CD4-positive, alpha-beta T cell (primary cell): ENCODE data around the gene PML. TPM values are rescaled to one million over a fixed set of nuclear protein-coding genes. Genes with fewer than 3 reads are reported as not detected.

ENCODE experiments used
- ATAC-seq: fragments of 200-7000 bp; cut with Tn5 transposase; one replicate; pipeline ENCODE4 v1.10.0; 2022; ENCODE audit warnings: mild to moderate bottlenecking; ENCODE audit not compliant: poor library complexity
- CTCF ChIA-PET: fragments of 350-600 bp; sonication (Branson Sonifier 250); formaldehyde crosslinking; loops from one replicate; lab custom pipeline; 2021; ENCODE audit warnings: antibody characterized with exemption, inconsistent platforms; lab: Charles Lee
- POLR2A ChIA-PET: fragments of 350-600 bp; sonication (Branson Sonifier 250); formaldehyde crosslinking; loops from one replicate; lab custom pipeline; 2021; ENCODE audit warnings: antibody characterized with exemption, inconsistent platforms; lab: Charles Lee
- DNase-seq, 14 experiments: peaks; one replicate each; pipeline ENCODE4 v3.0.0-alpha.2; 2013 to 2020; ENCODE audit warnings: mixed read lengths in 2 of 14
- H3K27ac ChIP-seq, 2 donors: one replicate each; pipeline versions ENCODE4 v1.5.1 to v1.7.0; 2013; ENCODE audit warnings: low read length in 2 of 2, low read depth in 1 of 2, mild to moderate bottlenecking in 1 of 2
- H3K27me3 ChIP-seq, 2 experiments: 1 replicate in 1 of 2; 2 replicates in 1 of 2; pipeline versions ENCODE4 v1.6.1 to v1.7.0; 2013; ENCODE audit warnings: low read length in 2 of 2, control low read depth in 1 of 2, mild to moderate bottlenecking in 1 of 2, moderate library complexity in 1 of 2; ENCODE audit not compliant: insufficient read depth in 2 of 2, control insufficient read depth in 1 of 2
- H3K36me3 ChIP-seq: one replicate; pipeline ENCODE4 v1.6.1; 2013; ENCODE audit warnings: low read length, control low read depth; ENCODE audit not compliant: insufficient read depth
- H3K4me1 ChIP-seq: one replicate; pipeline ENCODE4 v1.6.1; 2013; ENCODE audit warnings: low read length, control low read depth; ENCODE audit not compliant: insufficient read depth
- H3K4me3 ChIP-seq: one replicate; pipeline ENCODE4 v1.5.1; 2013; ENCODE audit warnings: mild to moderate bottlenecking, low read length, moderate library complexity
- H3K9me3 ChIP-seq, 2 experiments: 1 replicate in 1 of 2; 2 replicates in 1 of 2; pipeline versions ENCODE4 v1.6.1 to v1.7.0; 2013; ENCODE audit warnings: low read length in 2 of 2, mild to moderate bottlenecking in 2 of 2, control low read depth in 1 of 2, moderate library complexity in 1 of 2; ENCODE audit not compliant: control insufficient read depth in 1 of 2, insufficient read depth in 1 of 2
- H3K27ac Mint-ChIP-seq: one replicate; pipeline ENCODE4 v1.8.0; 2020; ENCODE audit warnings: mixed read lengths
- H3K27me3 Mint-ChIP-seq: one replicate; pipeline ENCODE4 v1.8.0; 2021; ENCODE audit warnings: mixed read lengths
- H3K36me3 Mint-ChIP-seq: one replicate; pipeline ENCODE4 v1.8.0; 2021; ENCODE audit warnings: low read depth, mixed read lengths
- H3K4me1 Mint-ChIP-seq: one replicate; pipeline ENCODE4 v1.8.0; 2021; ENCODE audit warnings: low read depth, mixed read lengths
- H3K4me3 Mint-ChIP-seq: one replicate; pipeline ENCODE4 v1.8.0; 2020; ENCODE audit warnings: mild to moderate bottlenecking, mixed read lengths
- H3K9me3 Mint-ChIP-seq: one replicate; pipeline ENCODE4 v1.8.0; 2020; ENCODE audit warnings: mixed read lengths
- intact Hi-C, 2 experiments: fragments of 100-400 bp; cut with DNase I in 1 of 2; cut with micrococcal nuclease in 1 of 2; formaldehyde crosslinking; loops; one replicate each; pipeline versions ENCODE4 v1.15.1 to v1.9.0; 2023 to 2025; cut with DNase I, micrococcal nuclease
- total RNA-seq, 174 experiments: library from RNA in 2 of 174; stranded (reverse) in 2 of 174; gene quantifications; one replicate each; pipeline ENCODE4 v1.2.3 and lab custom pipeline; 2021 to 2026
- TF ChIP-seq, protein P1 (sequence below): fragments of 200-600 bp; IDR thresholded peaks from one replicate; pipeline ENCODE4 v1.8.0; 2022; ENCODE audit warnings: antibody characterized with exemption, mild to moderate bottlenecking

Gene PML
- total RNA-seq, 2 experiments from 2014 or later: 39.2 to 42.9 TPM

DNA sequence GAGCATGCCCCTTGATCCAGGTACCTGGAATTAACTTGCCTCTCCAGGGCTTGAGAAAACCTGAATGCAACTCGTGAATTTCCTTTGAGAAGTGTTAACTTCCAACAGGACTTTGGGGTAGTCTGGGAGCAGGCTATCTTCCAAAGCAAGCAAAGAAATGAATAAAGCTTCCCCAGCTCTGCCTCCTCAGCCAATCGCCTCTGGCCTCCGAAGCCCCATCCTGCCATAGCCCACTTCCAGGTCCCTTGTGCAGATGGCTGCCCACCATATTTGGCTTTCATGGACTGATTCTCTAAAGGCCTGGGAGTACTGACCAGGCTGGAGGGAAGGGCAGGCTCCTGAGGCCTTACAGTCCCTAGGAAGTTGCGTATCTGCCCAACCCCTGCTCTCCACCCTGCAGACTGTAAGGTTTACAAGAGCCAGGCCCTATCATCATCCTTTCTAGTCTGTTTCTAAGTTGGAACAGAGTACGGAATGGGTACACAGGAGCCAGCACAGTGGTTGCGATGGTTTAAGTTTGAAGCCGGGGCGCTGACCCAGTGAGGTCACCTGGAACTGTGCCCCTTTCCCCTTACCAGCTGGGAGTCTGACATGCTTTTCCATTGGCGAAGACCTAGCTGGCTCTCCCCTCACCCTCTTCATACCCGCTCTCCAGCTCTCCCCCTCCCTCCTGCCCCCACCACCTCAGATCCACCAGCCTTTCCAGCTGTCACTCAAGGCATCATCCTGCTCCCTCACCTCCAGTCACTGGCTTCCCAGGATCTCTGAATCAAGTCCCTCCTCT is 1.1 kb upstream of the PML start:
- Mint-ChIP-seq H3K36me3 (peaks cover 24% of the 10 kb centered on the region), H3K4me3 (peak overlapping the region; percentile 96), H3K9me3 (no peaks in the 10 kb centered on the region), H3K27me3 (no peaks in the 10 kb centered on the region), H3K27ac (peak overlapping the region; percentile 85), H3K4me1 (peaks cover 63% of the 10 kb centered on the region)
- Histone ChIP-seq H3K27me3 (no peaks in the 10 kb centered on the region), H3K27ac (peak overlapping the region in 1 of 2 donors; percentile 64), H3K9me3 (no peaks in the 10 kb centered on the region), H3K36me3 (peaks cover 8% of the 10 kb centered on the region), H3K4me1 (peaks cover 60% of the 10 kb centered on the region), H3K4me3 (peak overlapping the region; percentile 92)
- DNase-seq (no peak), ATAC-seq (no peak)
- ChIA-PET CTCF (interaction anchor here (0.9 to 1.9 kb wide), 4 partner anchors 20 to 66 kb away, joined by 3 to 5 read pairs (median 4); no protein-coding TSS in a partner anchor), POLR2A (interaction anchor here (1.1 to 2.2 kb wide), 8 partner anchors 10 to 622 kb away, joined by 3 to 27 read pairs (median 7); partner anchors contain the start of genes CLK3 and LOXL1)
- TF ChIP-seq, protein P1, sequence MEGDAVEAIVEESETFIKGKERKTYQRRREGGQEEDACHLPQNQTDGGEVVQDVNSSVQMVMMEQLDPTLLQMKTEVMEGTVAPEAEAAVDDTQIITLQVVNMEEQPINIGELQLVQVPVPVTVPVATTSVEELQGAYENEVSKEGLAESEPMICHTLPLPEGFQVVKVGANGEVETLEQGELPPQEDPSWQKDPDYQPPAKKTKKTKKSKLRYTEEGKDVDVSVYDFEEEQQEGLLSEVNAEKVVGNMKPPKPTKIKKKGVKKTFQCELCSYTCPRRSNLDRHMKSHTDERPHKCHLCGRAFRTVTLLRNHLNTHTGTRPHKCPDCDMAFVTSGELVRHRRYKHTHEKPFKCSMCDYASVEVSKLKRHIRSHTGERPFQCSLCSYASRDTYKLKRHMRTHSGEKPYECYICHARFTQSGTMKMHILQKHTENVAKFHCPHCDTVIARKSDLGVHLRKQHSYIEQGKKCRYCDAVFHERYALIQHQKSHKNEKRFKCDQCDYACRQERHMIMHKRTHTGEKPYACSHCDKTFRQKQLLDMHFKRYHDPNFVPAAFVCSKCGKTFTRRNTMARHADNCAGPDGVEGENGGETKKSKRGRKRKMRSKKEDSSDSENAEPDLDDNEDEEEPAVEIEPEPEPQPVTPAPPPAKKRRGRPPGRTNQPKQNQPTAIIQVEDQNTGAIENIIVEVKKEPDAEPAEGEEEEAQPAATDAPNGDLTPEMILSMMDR: no peak
- intact Hi-C loops: loop anchor here (2.0 to 10.0 kb wide), 11 partner anchors 53 to 1631 kb away; partner anchors contain the start of genes ARID3B (in 1 of the 2), C15orf39 (in 1 of the 2), CLK3 (in 1 of the 2) and COX5A (in 1 of the 2)

DNA sequence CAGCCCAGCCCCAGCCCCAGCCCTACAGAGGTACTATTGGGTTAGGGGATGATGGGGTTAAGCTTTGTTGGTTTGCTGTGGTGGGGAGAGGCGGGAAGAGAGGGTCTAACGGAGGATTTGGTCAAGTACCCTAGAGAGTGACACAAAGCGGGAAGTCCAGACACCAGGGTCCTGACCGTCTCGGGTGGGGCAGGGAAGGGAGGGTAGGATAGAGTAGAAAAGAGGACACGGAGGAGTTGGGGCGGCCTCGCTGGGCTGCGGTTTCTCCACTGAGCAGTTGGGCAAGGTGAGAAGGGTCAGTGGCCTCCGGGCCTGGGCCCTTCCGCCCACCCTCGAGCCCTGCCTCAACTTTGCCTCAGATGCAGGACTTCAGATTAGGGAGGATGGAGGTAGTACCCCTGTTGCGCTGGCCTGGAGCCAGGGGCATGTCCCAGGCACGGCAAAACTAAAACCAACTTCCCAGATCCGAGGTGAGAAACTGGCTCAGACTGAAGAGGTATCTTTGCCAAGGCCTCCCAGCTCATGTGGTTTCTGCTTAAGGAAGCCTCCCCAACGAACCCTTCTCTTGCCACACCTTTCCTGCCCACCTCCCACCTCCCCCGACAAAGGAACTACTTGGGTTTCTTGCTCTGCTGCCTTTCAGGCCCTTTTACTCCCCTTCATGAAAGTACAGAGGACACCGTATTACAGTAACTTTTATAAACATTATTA is 551 bp downstream of the PML start:
- Mint-ChIP-seq H3K9me3 (no peaks in the 10 kb centered on the region), H3K27me3 (no peaks in the 10 kb centered on the region), H3K27ac (peak overlapping the region; percentile 85), H3K36me3 (peaks cover 36% of the 10 kb centered on the region), H3K4me1 (peaks cover 75% of the 10 kb centered on the region), H3K4me3 (peak overlapping the region; percentile 96)
- TF ChIP-seq, protein P1: no peak
- intact Hi-C loops: loop anchor here (5.0 to 10.0 kb wide), 10 partner anchors 467 to 1630 kb away; partner anchors contain the start of genes ARID3B (in 1 of the 2), C15orf39 (in 1 of the 2), CLK3 (in 1 of the 2) and COX5A (in 1 of the 2)
- ATAC-seq (no peak), DNase-seq (peak in 4 of 14 experiments; percentile 31 to 64 (median 54))
- Histone ChIP-seq H3K36me3 (peaks cover 22% of the 10 kb centered on the region), H3K4me3 (peak overlapping the region; percentile 92), H3K4me1 (peaks cover 64% of the 10 kb centered on the region), H3K27me3 (no peaks in the 10 kb centered on the region), H3K9me3 (no peaks in the 10 kb centered on the region), H3K27ac (peak overlapping the region; percentile 78 to 90)
- ChIA-PET POLR2A (interaction anchor here (0.6 to 2.2 kb wide), 16 partner anchors 9 to 1459 kb away, joined by 3 to 27 read pairs (median 6); partner anchors contain the start of genes CLK3, COX5A and LOXL1), CTCF (interaction anchor here (0.7 to 1.9 kb wide), 4 partner anchors 22 to 67 kb away, joined by 3 to 5 read pairs (median 4); no protein-coding TSS in a partner anchor)

DNA sequence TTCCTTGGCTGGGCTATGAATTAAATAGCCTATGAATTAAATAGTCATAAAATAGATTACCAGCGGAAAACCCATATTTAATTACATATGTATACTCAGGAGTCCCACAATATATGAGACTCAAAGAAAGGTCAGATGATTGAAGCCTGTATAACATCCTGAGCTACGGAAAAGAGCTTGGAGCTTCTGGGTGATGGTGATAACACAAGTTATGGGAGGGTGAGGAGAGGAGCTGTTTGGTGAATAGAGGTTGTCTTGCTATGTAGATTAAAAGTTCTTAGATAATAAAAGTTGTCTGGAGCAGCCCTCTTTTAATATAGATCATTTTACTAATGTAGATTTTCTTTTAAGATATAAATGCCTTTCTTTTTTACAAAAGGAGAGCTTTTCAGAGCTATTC is 1.8 kb downstream of the PML start:
- Mint-ChIP-seq H3K4me3 (peak overlapping the region; percentile 96), H3K27me3 (no peaks in the 10 kb centered on the region), H3K36me3 (peaks cover 48% of the 10 kb centered on the region), H3K4me1 (peaks cover 82% of the 10 kb centered on the region), H3K27ac (peak overlapping the region; percentile 85), H3K9me3 (no peaks in the 10 kb centered on the region)
- ChIA-PET CTCF (interaction anchor here (0.9 to 1.0 kb wide), 3 partner anchors 14 to 69 kb away, joined by 3 to 4 read pairs (median 4); no protein-coding TSS in a partner anchor), POLR2A (interaction anchor here (0.9 to 1.3 kb wide), 3 partner anchors 11 to 69 kb away, joined by 3 to 6 read pairs (median 4); no protein-coding TSS in a partner anchor)
- peak overlapping the region; percentile 78 to 90 for H3K27ac ChIP-seq
- no peaks in the 10 kb centered on the region for H3K27me3 ChIP-seq
- no peak for ATAC-seq
- peak overlapping the region; percentile 92 for H3K4me3 ChIP-seq
- TF ChIP-seq, protein P1: no peak
- intact Hi-C loops: loop anchor here (10.0 kb wide), 5 partner anchors 619 to 1629 kb away; partner anchors contain the start of genes C15orf39 (in 1 of the 2), CLK3 (in 1 of the 2), COX5A (in 1 of the 2) and CSK (in 1 of the 2)
- no peaks in the 10 kb centered on the region for H3K9me3 ChIP-seq
- H3K36me3 ChIP-seq: peaks cover 27% of the 10 kb centered on the region
- H3K4me1 ChIP-seq: peaks cover 63% of the 10 kb centered on the region
- no peak for DNase-seq
